Fibroblast of mammary gland (primary cell): Measurements from ENCODE around the gene PRKAG3.
A peak's percentile ranks its signal among the peaks of the same experiment; 100 is the strongest.

Experiments used
- DNase-seq: peaks from one replicate; pipeline ENCODE4 v3.0.0-alpha.2; 2010; ENCODE audit warnings: low read depth
- H3K4me3 ChIP-seq: 2 replicates; pipeline ENCODE4 v1.5.1; 2011; ENCODE audit warnings: low read depth, mild to moderate bottlenecking, low read length, moderate library complexity; ENCODE audit not compliant: control insufficient read depth
- TF ChIP-seq, protein P1 (sequence below): conservative IDR thresholded peaks from 2 replicates; pipeline ENCODE4 v1.5.1; 2011; ENCODE audit warnings: low read depth, low read length, inconsistent platforms; ENCODE audit not compliant: control insufficient read depth, insufficient read depth

The PRKAG3 gene

GRCh38 chr2:218811382-218811781, 20.2 kb downstream of the PRKAG3 start:
- DNase-seq = peak; percentile 37

GRCh38 chr2:218810256-218810655, 21.3 kb downstream of the PRKAG3 start:
- TF ChIP-seq, protein P1, sequence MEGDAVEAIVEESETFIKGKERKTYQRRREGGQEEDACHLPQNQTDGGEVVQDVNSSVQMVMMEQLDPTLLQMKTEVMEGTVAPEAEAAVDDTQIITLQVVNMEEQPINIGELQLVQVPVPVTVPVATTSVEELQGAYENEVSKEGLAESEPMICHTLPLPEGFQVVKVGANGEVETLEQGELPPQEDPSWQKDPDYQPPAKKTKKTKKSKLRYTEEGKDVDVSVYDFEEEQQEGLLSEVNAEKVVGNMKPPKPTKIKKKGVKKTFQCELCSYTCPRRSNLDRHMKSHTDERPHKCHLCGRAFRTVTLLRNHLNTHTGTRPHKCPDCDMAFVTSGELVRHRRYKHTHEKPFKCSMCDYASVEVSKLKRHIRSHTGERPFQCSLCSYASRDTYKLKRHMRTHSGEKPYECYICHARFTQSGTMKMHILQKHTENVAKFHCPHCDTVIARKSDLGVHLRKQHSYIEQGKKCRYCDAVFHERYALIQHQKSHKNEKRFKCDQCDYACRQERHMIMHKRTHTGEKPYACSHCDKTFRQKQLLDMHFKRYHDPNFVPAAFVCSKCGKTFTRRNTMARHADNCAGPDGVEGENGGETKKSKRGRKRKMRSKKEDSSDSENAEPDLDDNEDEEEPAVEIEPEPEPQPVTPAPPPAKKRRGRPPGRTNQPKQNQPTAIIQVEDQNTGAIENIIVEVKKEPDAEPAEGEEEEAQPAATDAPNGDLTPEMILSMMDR = no peak
- no peak overlapping the region for H3K4me3 ChIP-seq
- DNase-seq = no peak

More at GRCh38 chr2:218811382-218811781, 20.2 kb downstream of the PRKAG3 start:
- H3K4me3 ChIP-seq = no peak overlapping the region
- TF ChIP-seq, protein P1 = no peak

DNA sequence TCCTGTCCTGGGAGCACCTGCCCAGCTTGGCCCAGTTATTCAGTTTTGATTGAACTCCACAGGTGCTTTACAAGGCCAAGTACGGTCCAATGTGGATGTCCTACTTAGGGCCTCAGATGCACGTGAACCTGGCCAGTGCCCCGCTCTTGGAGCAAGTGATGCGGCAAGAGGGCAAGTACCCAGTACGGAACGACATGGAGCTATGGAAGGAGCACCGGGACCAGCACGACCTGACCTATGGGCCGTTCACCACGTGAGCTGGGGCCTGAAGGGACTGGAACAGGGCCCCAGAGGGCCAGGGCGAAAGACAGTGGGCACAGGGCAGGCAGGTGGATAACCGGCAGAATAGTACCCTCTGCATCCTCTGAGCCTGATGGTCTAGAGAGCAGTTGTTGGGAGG, 22.1 kb downstream of the PRKAG3 start:
- H3K4me3 ChIP-seq = no peak overlapping the region
- TF ChIP-seq, protein P1 = no peak
- DNase-seq = no peak

DNA sequence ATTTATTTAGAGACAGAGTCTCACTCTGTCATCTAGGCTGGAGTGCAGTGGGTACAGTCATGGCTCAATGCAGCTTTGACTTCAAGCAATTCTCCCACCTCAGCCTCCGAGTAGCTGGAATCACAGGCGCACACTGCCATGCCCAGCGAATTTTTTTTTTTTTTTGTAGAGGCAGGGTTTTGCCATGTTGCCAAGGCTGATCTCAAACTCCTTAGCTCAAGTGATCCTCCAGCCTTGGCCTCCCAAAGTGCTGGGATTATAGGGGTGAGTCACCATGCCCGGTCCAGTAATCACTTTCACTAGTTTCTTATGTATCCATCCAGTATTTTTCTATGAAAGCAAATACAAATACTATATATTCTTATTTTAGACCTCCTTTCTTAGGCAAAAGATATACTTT, 24.0 kb downstream of the PRKAG3 start:
- TF ChIP-seq, protein P1 = no peak
- DNase-seq = peak; percentile 20
- no peak overlapping the region for H3K4me3 ChIP-seq

DNA sequence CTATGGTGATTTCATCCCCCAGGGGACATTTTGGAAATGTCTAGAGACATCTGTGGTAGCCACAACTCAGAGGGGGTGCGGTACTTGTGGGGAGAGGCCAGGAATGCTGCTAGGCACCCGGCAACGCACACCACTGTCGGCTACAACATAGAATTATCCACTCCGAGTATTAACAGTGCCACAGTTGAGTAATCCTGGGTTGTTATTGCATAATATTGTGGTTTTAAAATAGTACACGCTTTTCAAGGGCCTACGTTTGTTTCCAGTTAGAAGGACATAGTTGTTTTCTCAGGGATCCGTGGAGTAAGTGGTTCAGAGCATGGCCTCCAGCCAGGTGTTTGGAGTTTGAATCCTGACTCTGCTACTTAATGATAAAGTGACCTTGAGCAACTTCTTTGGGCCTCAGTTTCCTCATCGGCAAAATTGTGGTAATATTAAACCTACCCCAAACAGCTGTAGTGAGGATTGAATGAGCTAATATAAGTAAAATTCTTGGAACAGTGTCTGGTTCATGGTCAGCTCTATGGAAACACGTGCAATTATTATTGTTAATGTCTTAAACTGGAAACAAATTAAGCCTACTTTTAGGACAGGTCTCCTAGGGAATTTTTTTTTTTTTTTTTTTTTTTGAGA, 25.1 kb downstream of the PRKAG3 start:
- no peak overlapping the region for H3K4me3 ChIP-seq
- DNase-seq = peak; percentile 99
- TF ChIP-seq, protein P1 = no peak

- TF ChIP-seq, protein P1 = no peak
- no peak overlapping the region for H3K4me3 ChIP-seq
- DNase-seq = peak; percentile 47
Observed at GRCh38 chr2:218805627-218806026, 26.0 kb downstream of the PRKAG3 start.

GRCh38 chr2:218804817-218805216, 26.8 kb downstream of the PRKAG3 start:
- TF ChIP-seq, protein P1 = no peak
- no peak for DNase-seq
- no peak overlapping the region for H3K4me3 ChIP-seq
